ENCODE results near the gene CABP2. TPM values are rescaled to one million over a fixed set of nuclear protein-coding genes. Genes with fewer than 3 reads are reported as not detected.
"Not testable (repeated sequence)": the region's sequence is repeated elsewhere in the genome, so short reads cannot be mapped to it uniquely, and the experiment has no call there.

The CABP2 gene
- total RNA-seq, 2 donors from 2014 or later = not detected

DNA sequence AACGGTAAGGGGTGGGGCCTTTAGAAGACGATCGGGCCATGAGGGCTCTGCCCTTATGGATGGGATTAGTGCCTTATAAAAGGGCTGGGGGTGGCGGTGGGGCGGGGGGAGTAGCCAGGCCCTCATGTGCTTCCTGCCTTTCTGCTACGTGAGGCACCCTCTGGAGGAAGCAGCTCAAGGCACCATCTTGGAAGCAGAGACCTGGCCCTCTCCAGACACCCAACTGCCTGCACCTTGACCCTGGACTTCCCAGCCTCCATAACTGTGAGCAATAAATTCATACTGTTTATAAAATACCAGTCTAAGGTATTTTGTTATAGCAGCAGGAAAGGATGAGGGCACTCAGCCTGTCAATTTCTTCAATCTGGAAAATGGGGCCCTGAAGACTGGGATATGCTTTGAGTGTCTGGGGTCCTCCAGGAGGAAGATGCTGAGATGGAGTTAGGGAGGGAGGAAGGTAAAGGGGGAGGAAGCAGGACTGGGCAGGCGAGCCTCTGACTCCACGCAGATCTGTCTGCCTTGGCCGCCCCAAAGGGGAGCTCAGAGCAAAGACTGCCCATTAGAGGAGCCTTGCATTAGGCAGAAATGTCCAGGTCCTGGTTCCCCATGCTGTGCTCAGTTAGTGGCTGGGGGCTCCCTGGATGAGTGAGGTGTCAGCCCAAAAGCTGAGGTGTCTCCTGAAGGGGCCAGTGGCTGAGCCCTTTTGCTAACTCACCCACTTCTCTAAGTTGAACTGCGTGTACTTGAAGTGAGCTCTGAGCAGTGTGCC is 5.3 kb downstream of the CABP2 start:
- Histone ChIP-seq H3K36me3 (no peaks in the 10 kb centered on the region), H3K9me3 (no peaks in the 10 kb centered on the region), H3K27ac (no peak overlapping the region), H3K4me1 (no peaks in the 10 kb centered on the region), H3K27me3 (no peaks in the 10 kb centered on the region), H3K4me3 (no peak overlapping the region)
- no peak for DNase-seq (ENCODE audit: low spot score)
- TF ChIP-seq, protein P1, sequence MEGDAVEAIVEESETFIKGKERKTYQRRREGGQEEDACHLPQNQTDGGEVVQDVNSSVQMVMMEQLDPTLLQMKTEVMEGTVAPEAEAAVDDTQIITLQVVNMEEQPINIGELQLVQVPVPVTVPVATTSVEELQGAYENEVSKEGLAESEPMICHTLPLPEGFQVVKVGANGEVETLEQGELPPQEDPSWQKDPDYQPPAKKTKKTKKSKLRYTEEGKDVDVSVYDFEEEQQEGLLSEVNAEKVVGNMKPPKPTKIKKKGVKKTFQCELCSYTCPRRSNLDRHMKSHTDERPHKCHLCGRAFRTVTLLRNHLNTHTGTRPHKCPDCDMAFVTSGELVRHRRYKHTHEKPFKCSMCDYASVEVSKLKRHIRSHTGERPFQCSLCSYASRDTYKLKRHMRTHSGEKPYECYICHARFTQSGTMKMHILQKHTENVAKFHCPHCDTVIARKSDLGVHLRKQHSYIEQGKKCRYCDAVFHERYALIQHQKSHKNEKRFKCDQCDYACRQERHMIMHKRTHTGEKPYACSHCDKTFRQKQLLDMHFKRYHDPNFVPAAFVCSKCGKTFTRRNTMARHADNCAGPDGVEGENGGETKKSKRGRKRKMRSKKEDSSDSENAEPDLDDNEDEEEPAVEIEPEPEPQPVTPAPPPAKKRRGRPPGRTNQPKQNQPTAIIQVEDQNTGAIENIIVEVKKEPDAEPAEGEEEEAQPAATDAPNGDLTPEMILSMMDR (IDR thresholded peaks at IDR 0.05) = no peak

DNA sequence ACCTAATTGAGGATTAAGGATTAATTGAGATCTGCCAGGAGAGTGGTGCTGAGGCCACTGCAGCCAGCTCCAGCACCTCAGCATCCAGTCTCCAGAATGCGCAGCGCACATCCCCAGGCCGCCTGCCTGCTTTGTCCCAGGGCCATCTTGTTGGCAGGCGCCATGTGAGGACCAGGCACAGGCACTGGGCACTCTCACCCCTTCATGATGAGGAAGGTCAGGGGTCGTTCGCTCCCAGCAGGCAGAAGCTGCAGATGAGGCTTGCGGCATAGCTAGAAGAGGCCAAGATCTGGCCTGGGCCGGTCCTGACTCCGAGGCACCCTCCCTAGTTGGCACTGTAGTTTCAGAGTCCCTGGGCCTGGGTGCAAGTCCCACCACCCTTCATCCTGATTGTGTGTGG is 6.4 kb downstream of the CABP2 start:
- H3K27me3 ChIP-seq = no peaks in the 10 kb centered on the region
- H3K36me3 ChIP-seq = no peaks in the 10 kb centered on the region
- H3K9me3 ChIP-seq = no peaks in the 10 kb centered on the region
- H3K4me1 ChIP-seq = no peaks in the 10 kb centered on the region
- DNase-seq (ENCODE audit: low spot score) = no peak
- TF ChIP-seq, protein P1 (IDR thresholded peaks at IDR 0.05) = no peak
- no peak overlapping the region for H3K27ac ChIP-seq
- no peak overlapping the region for H3K4me3 ChIP-seq

GRCh38 chr11:67514116-67514515 is 9.1 kb downstream of the CABP2 start:
- Histone ChIP-seq H3K36me3 (no peaks in the 10 kb centered on the region), H3K9me3 (no peaks in the 10 kb centered on the region), H3K4me3 (no peak overlapping the region), H3K27me3 (no peaks in the 10 kb centered on the region), H3K4me1 (peaks cover 0 to 2% of the 10 kb centered on the region in 2 donors), H3K27ac (no peak overlapping the region)
- no peak for DNase-seq (ENCODE audit: low spot score)
- TF ChIP-seq, protein P1 (IDR thresholded peaks at IDR 0.05) = no peak

GRCh38 chr11:67511558-67511957 is 11.7 kb downstream of the CABP2 start:
- not testable (repeated sequence) for H3K9me3 ChIP-seq; H3K27me3 ChIP-seq; H3K36me3 ChIP-seq; DNase-seq (ENCODE audit: low spot score); H3K4me3 ChIP-seq; H3K27ac ChIP-seq
- H3K4me1 ChIP-seq = peaks cover 0 to 21% of the 10 kb centered on the region in 2 donors

DNA sequence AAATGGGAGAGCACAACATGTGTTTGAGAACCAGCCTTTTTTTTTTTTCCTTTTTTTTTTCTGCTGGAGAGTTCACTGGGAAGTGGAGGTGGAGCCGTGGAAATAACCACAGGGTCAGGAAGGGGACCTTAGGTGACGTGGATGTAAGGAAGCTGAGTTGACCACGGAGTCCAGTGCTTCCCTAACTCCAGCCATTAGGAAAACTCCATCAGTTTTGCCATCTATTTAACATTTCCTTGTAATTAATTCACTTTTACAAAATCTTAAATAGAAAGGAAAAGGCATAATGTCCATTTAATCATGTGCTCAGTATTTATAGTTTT is 13.3 kb downstream of the CABP2 start:
- Histone ChIP-seq H3K27me3 (no peaks in the 10 kb centered on the region), H3K36me3 (peaks cover 8% of the 10 kb centered on the region), H3K4me1 (peaks cover 0 to 36% of the 10 kb centered on the region in 2 donors), H3K27ac (no peak overlapping the region), H3K4me3 (no peak overlapping the region), H3K9me3 (no peaks in the 10 kb centered on the region)
- TF ChIP-seq, protein P1 (IDR thresholded peaks at IDR 0.05) = no peak
- no peak for DNase-seq (ENCODE audit: low spot score)

DNA sequence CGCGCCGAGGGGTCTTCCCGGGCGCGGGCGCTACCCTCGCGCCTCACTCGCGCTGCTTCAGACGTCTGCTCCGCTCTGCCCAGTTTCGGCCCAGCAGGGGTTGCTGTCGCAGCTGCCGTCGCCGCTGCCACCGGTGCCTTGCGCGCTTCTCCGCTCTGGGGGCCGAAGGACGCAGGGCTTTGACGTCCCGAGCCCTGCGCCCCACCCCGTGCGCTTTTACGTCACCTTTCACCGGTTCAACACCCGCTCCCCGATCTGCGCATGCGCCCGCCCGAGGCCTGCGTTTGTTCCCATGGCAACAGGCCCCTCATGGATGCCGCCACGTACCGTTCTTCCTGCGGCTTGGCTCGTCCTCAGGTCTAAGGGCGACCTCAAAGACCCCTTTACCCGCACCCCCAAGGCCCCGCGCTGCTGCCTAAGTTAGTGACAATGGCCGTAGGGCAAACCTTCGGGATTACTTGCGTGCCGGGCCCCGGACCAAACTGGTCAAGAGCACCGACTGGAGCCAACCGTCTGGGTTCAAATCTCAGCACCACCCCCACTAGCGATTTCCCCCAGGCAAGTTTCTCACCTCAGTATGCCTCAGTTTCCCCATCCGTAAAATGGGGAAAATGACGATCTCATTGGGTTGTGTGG is 14.6 kb downstream of the CABP2 start:
- Histone ChIP-seq H3K9me3 (no peaks in the 10 kb centered on the region), H3K36me3 (peaks cover 8% of the 10 kb centered on the region), H3K4me1 (peaks cover 0 to 50% of the 10 kb centered on the region in 2 donors), H3K4me3 (peak overlapping the region; percentile 69 to 75), H3K27me3 (no peaks in the 10 kb centered on the region), H3K27ac (peak overlapping the region; percentile 99)
- TF ChIP-seq, protein P1 (IDR thresholded peaks at IDR 0.05) = no peak
- peak; percentile 99 for DNase-seq (ENCODE audit: low spot score)
